MCF 10A (cell line): ENCODE measurements around the gene ATF7. TPM values are rescaled to one million over a fixed set of nuclear protein-coding genes. Genes with fewer than 3 reads are reported as not detected.

Experiments
- BruUV-seq: library from RNA; stranded (reverse); fragments of 400-500 nt; replicated peaks from 2 replicates; lab custom pipeline; 2021; lab: Mats Ljungman, UMichigan
- CTCF ChIA-PET: fragments of 300-600 bp; sonication (Branson Sonifier 250); formaldehyde crosslinking; extraction: SDS; loops from one replicate; lab custom pipeline; 2021; ENCODE audit warnings: antibody characterized with exemption, inconsistent platforms; lab: Yijun Ruan, JAX
- POLR2A ChIA-PET: fragments of 300-600, 350-650 bp; sonication (Branson Sonifier 250); formaldehyde crosslinking; extraction: SDS; loops from one replicate; lab custom pipeline; 2020; ENCODE audit warnings: antibody characterized with exemption, inconsistent platforms; lab: Yijun Ruan, JAX
- DNase-seq: peaks from one replicate; pipeline ENCODE4 v3.0.0-alpha.2; 2018; ENCODE audit not compliant: unreplicated experiment
- H3K27ac Mint-ChIP-seq: one replicate; pipeline ENCODE4 v1.8.0; 2022; ENCODE audit warnings: mild to moderate bottlenecking, low read depth, mixed read lengths; ENCODE audit not compliant: unreplicated experiment
- H3K27me3 Mint-ChIP-seq: one replicate; pipeline ENCODE4 v1.8.0; 2022; ENCODE audit warnings: mixed read lengths; ENCODE audit not compliant: insufficient read depth, unreplicated experiment
- H3K36me3 Mint-ChIP-seq: one replicate; pipeline ENCODE4 v1.8.0; 2022; ENCODE audit warnings: mild to moderate bottlenecking, moderate library complexity, mixed read lengths; ENCODE audit not compliant: insufficient read depth, unreplicated experiment
- H3K4me1 Mint-ChIP-seq: one replicate; pipeline ENCODE4 v1.8.0; 2022; ENCODE audit warnings: mixed read lengths; ENCODE audit not compliant: insufficient read depth, unreplicated experiment
- H3K4me3 Mint-ChIP-seq: one replicate; pipeline ENCODE4 v1.8.0; 2022; ENCODE audit warnings: mild to moderate bottlenecking, moderate library complexity, mixed read lengths; ENCODE audit not compliant: unreplicated experiment
- H3K9me3 Mint-ChIP-seq: one replicate; pipeline ENCODE4 v1.8.0; 2022; ENCODE audit warnings: mixed read lengths; ENCODE audit not compliant: unreplicated experiment
- intact Hi-C: fragments of 100-400 bp; cut with micrococcal nuclease; formaldehyde crosslinking; loops from 2 replicates; pipeline ENCODE4 v1.14.1; 2022
- total RNA-seq: library from RNA; stranded (reverse); gene quantifications from 2 replicates; pipeline ENCODE4 v1.2.3, GENCODE V29; 2022
- TF ChIP-seq, protein P1 (sequence below): fragments of 200-600 bp; IDR thresholded peaks from one replicate; pipeline ENCODE4 v1.8.0; 2022; ENCODE audit warnings: antibody characterized with exemption, mild to moderate bottlenecking; ENCODE audit not compliant: unreplicated experiment

Gene ATF7
- total RNA-seq, 1 experiment from 2014 or later, result 40.8 TPM

DNA sequence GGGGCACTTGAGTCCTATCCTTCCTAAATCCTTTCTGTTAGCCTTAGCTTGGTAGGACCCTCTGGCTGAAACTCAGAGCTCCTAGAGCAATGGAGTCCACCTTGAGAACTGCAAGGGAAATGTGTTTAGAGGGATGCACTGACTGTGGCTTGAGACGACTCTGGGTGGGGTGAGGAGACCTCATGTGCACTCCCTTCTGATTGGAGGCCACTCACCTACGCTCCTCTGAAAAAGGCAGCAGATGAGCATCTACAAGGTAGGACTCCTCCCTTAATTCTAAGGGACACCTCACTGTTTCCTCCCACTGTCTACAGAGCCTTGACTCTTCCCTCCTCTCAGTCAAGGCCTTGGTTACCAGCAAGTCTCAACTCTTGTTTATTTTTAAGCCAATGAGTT, 127.9 kb downstream of the ATF7 start:
- ChIA-PET POLR2A (interaction anchor here (1.0 to 5.0 kb wide), 6 partner anchors 14 to 177 kb away, joined by 3 to 53 read pairs (median 3); partner anchors contain the start of genes ATP5MC2 and PRR13), CTCF (interaction anchor here (0.6 to 1.3 kb wide), 5 partner anchors 11 to 177 kb away, joined by 3 read pairs; partner anchors contain the start of gene ATP5MC2)
- intact Hi-C loops, result no loop called here
- H3K27ac Mint-ChIP-seq, result no peak overlapping the region
- BruUV-seq, result no TSS peak
- peaks cover 45% of the 10 kb centered on the region for H3K4me1 Mint-ChIP-seq
- no peaks in the 10 kb centered on the region for H3K27me3 Mint-ChIP-seq
- peak overlapping the region; percentile 80 for H3K4me3 Mint-ChIP-seq
- H3K9me3 Mint-ChIP-seq, result no peaks in the 10 kb centered on the region
- H3K36me3 Mint-ChIP-seq, result peaks cover 14% of the 10 kb centered on the region
- TF ChIP-seq, protein P1, sequence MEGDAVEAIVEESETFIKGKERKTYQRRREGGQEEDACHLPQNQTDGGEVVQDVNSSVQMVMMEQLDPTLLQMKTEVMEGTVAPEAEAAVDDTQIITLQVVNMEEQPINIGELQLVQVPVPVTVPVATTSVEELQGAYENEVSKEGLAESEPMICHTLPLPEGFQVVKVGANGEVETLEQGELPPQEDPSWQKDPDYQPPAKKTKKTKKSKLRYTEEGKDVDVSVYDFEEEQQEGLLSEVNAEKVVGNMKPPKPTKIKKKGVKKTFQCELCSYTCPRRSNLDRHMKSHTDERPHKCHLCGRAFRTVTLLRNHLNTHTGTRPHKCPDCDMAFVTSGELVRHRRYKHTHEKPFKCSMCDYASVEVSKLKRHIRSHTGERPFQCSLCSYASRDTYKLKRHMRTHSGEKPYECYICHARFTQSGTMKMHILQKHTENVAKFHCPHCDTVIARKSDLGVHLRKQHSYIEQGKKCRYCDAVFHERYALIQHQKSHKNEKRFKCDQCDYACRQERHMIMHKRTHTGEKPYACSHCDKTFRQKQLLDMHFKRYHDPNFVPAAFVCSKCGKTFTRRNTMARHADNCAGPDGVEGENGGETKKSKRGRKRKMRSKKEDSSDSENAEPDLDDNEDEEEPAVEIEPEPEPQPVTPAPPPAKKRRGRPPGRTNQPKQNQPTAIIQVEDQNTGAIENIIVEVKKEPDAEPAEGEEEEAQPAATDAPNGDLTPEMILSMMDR, result no peak
- DNase-seq, result no peak

DNA sequence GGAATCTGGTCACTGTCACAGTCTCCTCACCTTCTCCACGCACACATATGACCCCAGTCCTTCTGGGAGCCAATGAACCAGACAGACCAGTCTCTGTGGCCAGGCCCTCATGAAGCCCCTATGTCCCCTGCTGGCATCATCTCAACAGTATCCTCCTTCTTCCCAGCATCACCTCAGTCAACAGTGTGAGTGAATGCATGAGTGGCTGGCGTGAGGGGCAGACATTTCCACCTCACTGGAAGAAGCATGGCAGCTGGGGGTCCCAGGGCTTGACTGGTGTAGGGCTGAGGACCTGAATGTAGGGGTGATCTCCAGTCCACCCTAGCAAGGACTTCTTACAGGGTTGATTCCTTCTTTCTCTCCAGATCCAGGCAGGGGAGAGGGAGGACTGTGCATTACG, 128.7 kb downstream of the ATF7 start:
- Mint-ChIP-seq H3K36me3 (peaks cover 14% of the 10 kb centered on the region), H3K27me3 (no peaks in the 10 kb centered on the region), H3K4me1 (peaks cover 51% of the 10 kb centered on the region), H3K9me3 (no peaks in the 10 kb centered on the region), H3K4me3 (no peak overlapping the region), H3K27ac (peak overlapping the region; percentile 12)
- BruUV-seq, result no TSS peak
- ChIA-PET POLR2A (interaction anchor here (1.0 to 5.0 kb wide), 3 partner anchors 14 to 22 kb away, joined by 3 to 53 read pairs (median 3); no protein-coding TSS in a partner anchor), CTCF (interaction anchor here (0.6 to 1.3 kb wide), 3 partner anchors 12 to 178 kb away, joined by 3 read pairs; partner anchors contain the start of gene ATP5MC2)
- DNase-seq, result no peak
- intact Hi-C loops, result no loop called here
- TF ChIP-seq, protein P1, result no peak

DNA sequence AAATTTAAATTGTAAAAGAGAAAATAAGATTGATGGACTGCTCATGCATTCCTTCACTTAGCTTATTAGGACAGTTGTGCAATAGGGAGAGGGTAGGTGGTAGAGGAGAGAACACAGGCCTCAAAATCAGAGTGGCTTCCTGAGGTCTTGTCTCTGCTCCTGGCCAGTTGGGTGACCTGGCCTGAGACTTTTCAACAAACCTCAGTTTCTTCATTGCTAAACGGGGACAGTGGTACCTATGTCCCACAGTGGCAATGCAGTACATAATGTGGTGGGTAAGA, 129.5 kb downstream of the ATF7 start:
- no TSS peak for BruUV-seq
- TF ChIP-seq, protein P1, result no peak
- DNase-seq, result no peak
- intact Hi-C loops, result no loop called here
- H3K36me3 Mint-ChIP-seq, result peaks cover 14% of the 10 kb centered on the region
- H3K9me3 Mint-ChIP-seq, result no peaks in the 10 kb centered on the region
- H3K4me3 Mint-ChIP-seq, result no peak overlapping the region
- ChIA-PET CTCF (no interaction called here), POLR2A (interaction anchor here (1.0 to 1.1 kb wide), 2 partner anchors 10 to 17 kb away, joined by 3 read pairs; no protein-coding TSS in a partner anchor)
- no peak overlapping the region for H3K27ac Mint-ChIP-seq
- no peaks in the 10 kb centered on the region for H3K27me3 Mint-ChIP-seq
- H3K4me1 Mint-ChIP-seq, result peaks cover 48% of the 10 kb centered on the region

DNA sequence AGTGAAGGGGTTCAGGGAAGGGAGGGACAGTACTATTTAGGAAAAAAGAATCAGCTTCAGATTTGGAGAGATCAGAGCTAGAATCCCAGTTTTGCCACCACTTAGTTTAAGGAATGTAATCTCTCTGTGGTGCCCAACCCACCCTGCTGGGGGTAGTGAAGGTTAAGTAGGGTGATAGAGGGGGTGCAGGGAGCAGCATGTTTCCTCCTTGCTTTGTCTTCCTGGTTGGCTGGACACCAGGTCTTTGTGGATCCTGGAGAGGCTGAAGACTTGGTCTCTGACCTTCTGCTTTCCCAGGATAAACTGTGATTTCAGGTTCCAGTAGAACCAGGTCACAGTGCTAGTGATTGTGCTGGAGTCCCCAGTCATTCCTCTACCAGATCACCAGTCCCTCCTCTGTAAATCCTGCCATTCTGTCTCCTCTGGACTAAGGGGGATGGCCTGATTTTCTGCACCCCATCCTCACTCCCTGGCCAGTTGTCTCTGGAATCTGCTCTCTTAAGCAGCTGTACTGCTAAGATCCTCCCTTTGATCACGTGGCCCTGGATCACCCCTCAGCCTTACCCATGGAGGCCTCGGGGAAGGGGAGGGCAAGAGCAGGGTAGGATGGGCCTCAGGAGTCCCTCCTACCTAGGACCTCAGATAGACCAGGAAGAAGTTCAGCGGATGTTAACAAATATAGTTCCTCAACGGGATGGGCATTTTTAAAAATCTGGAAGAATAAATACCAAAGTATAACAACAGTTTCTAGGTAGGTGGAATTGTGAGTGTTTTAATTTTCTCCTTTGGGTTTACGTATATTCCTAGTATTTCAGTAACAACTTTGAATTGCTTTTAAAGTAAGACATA, 130.1 kb downstream of the ATF7 start:
- Mint-ChIP-seq H3K9me3 (no peaks in the 10 kb centered on the region), H3K27ac (no peak overlapping the region), H3K4me3 (no peak overlapping the region), H3K4me1 (peaks cover 48% of the 10 kb centered on the region), H3K27me3 (no peaks in the 10 kb centered on the region), H3K36me3 (peaks cover 11% of the 10 kb centered on the region)
- DNase-seq, result no peak
- CTCF ChIA-PET, result interaction anchor here (0.6 kb wide), 1 partner anchor 115 kb away, joined by 3 read pairs; no protein-coding TSS in a partner anchor
- BruUV-seq, result no TSS peak
- POLR2A ChIA-PET, result interaction anchor here (1.0 to 1.1 kb wide), 2 partner anchors 9 to 17 kb away, joined by 3 read pairs; no protein-coding TSS in a partner anchor
- TF ChIP-seq, protein P1, result no peak
- intact Hi-C loops, result no loop called here
